Muscle layer of duodenum (tissue), 2 donors: ENCODE data around the gene PTPRN2.

ENCODE experiments used
- H3K27ac ChIP-seq: one replicate; pipeline ENCODE4 v1.7.0; 2013; ENCODE audit warnings: mild to moderate bottlenecking, low read length
- H3K27me3 ChIP-seq: one replicate; pipeline ENCODE4 v1.7.0; 2013; ENCODE audit warnings: low read depth, mild to moderate bottlenecking, control low read depth, low read length
- H3K36me3 ChIP-seq, 2 donors: one replicate each; pipeline ENCODE4 v1.7.0; 2013; ENCODE audit warnings: low read length in 2 of 2, control low read depth in 1 of 2, mild to moderate bottlenecking in 1 of 2; ENCODE audit not compliant: insufficient read depth in 2 of 2, control insufficient read depth in 1 of 2
- H3K4me1 ChIP-seq, 2 donors: one replicate each; pipeline ENCODE4 v1.7.0; 2013; ENCODE audit warnings: low read length in 2 of 2, mild to moderate bottlenecking in 2 of 2, control low read depth in 1 of 2, moderate library complexity in 1 of 2; ENCODE audit not compliant: insufficient read depth in 2 of 2, control insufficient read depth in 1 of 2
- H3K4me3 ChIP-seq, 2 donors: one replicate each; pipeline ENCODE4 v1.7.0; 2013; ENCODE audit warnings: low read length in 2 of 2, low read depth in 1 of 2, mild to moderate bottlenecking in 1 of 2
- H3K9me3 ChIP-seq, 2 donors: one replicate each; pipeline ENCODE4 v1.7.0; 2013; ENCODE audit warnings: low read length in 2 of 2, control low read depth in 1 of 2, mild to moderate bottlenecking in 1 of 2; ENCODE audit not compliant: control insufficient read depth in 1 of 2
- donor health status: healthy.

PTPRN2 gene

GRCh38 chr7:157622408-157623205, 965.0 kb downstream of the PTPRN2 start:
- H3K36me3 ChIP-seq = no peaks in the 10 kb centered on the region
- no peaks in the 10 kb centered on the region for H3K9me3 ChIP-seq
- no peak overlapping the region for H3K27ac ChIP-seq
- no peaks in the 10 kb centered on the region for H3K4me1 ChIP-seq
- no peaks in the 10 kb centered on the region for H3K27me3 ChIP-seq
- H3K4me3 ChIP-seq = no peak overlapping the region

- no peaks in the 10 kb centered on the region for H3K9me3 ChIP-seq
- no peaks in the 10 kb centered on the region for H3K27me3 ChIP-seq
- H3K36me3 ChIP-seq = no peaks in the 10 kb centered on the region
- H3K27ac ChIP-seq = no peak overlapping the region
- H3K4me3 ChIP-seq = no peak overlapping the region
- H3K4me1 ChIP-seq = no peaks in the 10 kb centered on the region
Observed at GRCh38 chr7:157622000-157622399, 965.6 kb downstream of the PTPRN2 start.

- Histone ChIP-seq H3K9me3 (no peaks in the 10 kb centered on the region), H3K4me3 (no peak overlapping the region), H3K27me3 (no peaks in the 10 kb centered on the region), H3K27ac (no peak overlapping the region), H3K36me3 (no peaks in the 10 kb centered on the region), H3K4me1 (no peaks in the 10 kb centered on the region)
Observed at GRCh38 chr7:157621131-157621681, 966.4 kb downstream of the PTPRN2 start.

- Histone ChIP-seq H3K9me3 (no peaks in the 10 kb centered on the region), H3K27me3 (no peaks in the 10 kb centered on the region), H3K4me3 (no peak overlapping the region), H3K27ac (no peak overlapping the region), H3K4me1 (no peaks in the 10 kb centered on the region), H3K36me3 (no peaks in the 10 kb centered on the region)
Observed at GRCh38 chr7:157620616-157621015, 967.0 kb downstream of the PTPRN2 start.

GRCh38 chr7:157619753-157620525, 967.7 kb downstream of the PTPRN2 start:
- Histone ChIP-seq H3K27ac (no peak overlapping the region), H3K27me3 (no peaks in the 10 kb centered on the region), H3K4me3 (no peak overlapping the region), H3K4me1 (no peaks in the 10 kb centered on the region), H3K9me3 (no peaks in the 10 kb centered on the region), H3K36me3 (no peaks in the 10 kb centered on the region)

- H3K27ac ChIP-seq = no peak overlapping the region
- H3K4me3 ChIP-seq = no peak overlapping the region
- H3K27me3 ChIP-seq = no peaks in the 10 kb centered on the region
- H3K36me3 ChIP-seq = no peaks in the 10 kb centered on the region
- H3K9me3 ChIP-seq = no peaks in the 10 kb centered on the region
- peaks cover 0 to 2% of the 10 kb centered on the region in 2 donors for H3K4me1 ChIP-seq
Observed at GRCh38 chr7:157618823-157619606, 968.6 kb downstream of the PTPRN2 start.

- H3K36me3 ChIP-seq = no peaks in the 10 kb centered on the region
- H3K27ac ChIP-seq = no peak overlapping the region
- no peak overlapping the region for H3K4me3 ChIP-seq
- H3K4me1 ChIP-seq = peaks cover 0 to 7% of the 10 kb centered on the region in 2 donors
- no peaks in the 10 kb centered on the region for H3K27me3 ChIP-seq
- no peaks in the 10 kb centered on the region for H3K9me3 ChIP-seq
Observed at GRCh38 chr7:157618091-157618726, 969.4 kb downstream of the PTPRN2 start.

GRCh38 chr7:157617401-157617800, 970.2 kb downstream of the PTPRN2 start:
- H3K27ac ChIP-seq = no peak overlapping the region

GRCh38 chr7:157616931-157617330, 970.7 kb downstream of the PTPRN2 start:
- H3K27ac ChIP-seq = no peak overlapping the region
- no peaks in the 10 kb centered on the region for H3K9me3 ChIP-seq
- no peaks in the 10 kb centered on the region for H3K27me3 ChIP-seq
- no peak overlapping the region for H3K4me3 ChIP-seq
- no peaks in the 10 kb centered on the region for H3K36me3 ChIP-seq
- peaks cover 0 to 7% of the 10 kb centered on the region in 2 donors for H3K4me1 ChIP-seq

More at GRCh38 chr7:157617401-157617800, 970.2 kb downstream of the PTPRN2 start:
- no peak overlapping the region for H3K4me3 ChIP-seq
- peaks cover 0 to 7% of the 10 kb centered on the region in 2 donors for H3K4me1 ChIP-seq
- no peaks in the 10 kb centered on the region for H3K27me3 ChIP-seq
- H3K9me3 ChIP-seq = no peaks in the 10 kb centered on the region
- no peaks in the 10 kb centered on the region for H3K36me3 ChIP-seq

GRCh38 chr7:157616426-157616825, 971.2 kb downstream of the PTPRN2 start:
- no peaks in the 10 kb centered on the region for H3K9me3 ChIP-seq
- H3K27ac ChIP-seq = no peak overlapping the region
- H3K27me3 ChIP-seq = no peaks in the 10 kb centered on the region
- H3K4me3 ChIP-seq = no peak overlapping the region
- H3K4me1 ChIP-seq = peaks cover 0 to 7% of the 10 kb centered on the region in 2 donors
- no peaks in the 10 kb centered on the region for H3K36me3 ChIP-seq
